Activated CD4-positive, alpha-beta T cell treated with anti-CD3 and anti-CD28 coated beads, Interleukin-2, amount 50 U/mL, for 1 hour (primary cell): ENCODE data around the gene C10orf67.
A peak's percentile ranks its signal among the peaks of the same experiment; 100 is the strongest.
"Not testable (repeated sequence)": the region's sequence is repeated elsewhere in the genome, so short reads cannot be mapped to it uniquely, and the experiment has no call there.

Experiments
- DNase-seq: peaks from one replicate; pipeline ENCODE4 v3.0.0-alpha.2; 2020

C10orf67 gene

DNA sequence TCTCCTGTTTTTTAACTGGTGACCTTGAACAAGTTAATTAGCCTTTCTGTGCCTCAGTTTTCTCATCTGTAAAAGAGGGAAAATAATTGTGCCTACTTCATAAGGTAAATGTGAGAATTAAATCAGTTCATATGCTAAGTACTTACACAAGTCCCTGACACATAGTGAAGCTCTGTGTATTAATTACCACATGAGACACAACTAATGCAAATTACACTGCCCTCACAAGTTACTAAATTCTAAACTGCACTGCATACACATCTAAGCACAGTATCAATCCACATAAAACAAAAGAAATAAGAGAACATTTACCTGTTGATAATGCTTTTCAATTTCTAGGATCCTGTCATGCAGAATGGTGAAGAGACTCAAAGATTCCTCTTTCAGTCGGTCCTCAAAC, 22.5 kb downstream of the C10orf67 start:
- DNase-seq = no peak

DNA sequence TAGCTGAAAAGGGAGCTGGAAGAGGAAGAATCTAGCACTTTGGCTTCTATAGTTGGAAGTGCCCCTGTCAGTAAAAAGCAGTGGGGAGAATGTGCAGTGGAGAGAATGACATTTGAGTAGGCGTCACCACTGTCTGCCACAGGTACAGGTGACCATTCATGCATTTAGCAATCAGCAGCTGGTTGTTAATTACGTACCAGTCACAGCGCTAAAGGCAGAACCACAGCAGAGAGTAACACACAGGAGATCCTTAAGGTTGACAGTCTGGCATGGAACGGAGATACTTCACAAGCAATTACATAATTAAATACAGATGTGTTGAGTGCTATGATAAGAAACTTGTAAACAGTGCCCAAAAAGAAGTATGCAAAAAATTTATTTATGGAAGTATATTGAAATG, 24.8 kb downstream of the C10orf67 start:
- DNase-seq = no peak

GRCh38 chr10:23318359-23318758, 26.2 kb downstream of the C10orf67 start:
- DNase-seq = no peak

DNA sequence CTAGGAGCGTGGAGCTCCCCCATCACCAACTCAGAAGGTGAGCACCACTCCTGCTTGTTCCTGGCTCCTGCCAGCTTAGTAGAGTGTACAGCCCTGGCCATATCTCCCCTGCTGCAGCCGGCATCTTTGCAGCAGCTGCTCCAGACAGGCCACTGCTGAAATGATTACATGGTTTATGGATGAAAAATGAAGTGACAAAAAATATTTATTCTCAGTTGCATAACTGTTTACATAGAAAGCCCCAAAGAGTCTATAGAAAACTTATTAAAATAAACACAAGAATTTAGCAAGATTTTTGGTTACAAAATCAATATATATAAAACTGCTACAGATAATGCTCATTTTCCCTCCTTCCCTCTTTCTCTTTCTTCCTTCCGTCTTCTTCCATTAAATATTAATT, 27.2 kb downstream of the C10orf67 start:
- DNase-seq = no peak

DNA sequence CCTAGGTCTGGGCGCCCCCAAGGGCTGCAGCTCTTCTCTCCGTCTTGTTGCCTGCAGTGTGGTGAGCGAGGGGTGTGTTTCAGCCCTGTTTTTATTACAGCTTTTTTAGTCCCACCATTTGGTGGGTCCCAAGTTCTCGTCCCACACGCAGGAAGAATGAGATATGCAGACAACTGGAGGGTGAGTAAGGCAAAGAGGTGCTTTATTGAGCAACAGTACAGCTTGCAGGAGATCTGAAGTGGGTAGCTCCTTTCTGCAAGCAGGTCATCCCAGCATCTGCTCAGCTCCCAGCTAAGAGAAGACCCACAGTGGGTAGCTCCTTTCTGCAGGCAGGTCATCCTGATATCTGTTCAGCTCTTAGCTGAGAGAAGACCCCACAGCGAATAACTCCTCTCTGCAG, 28.2 kb downstream of the C10orf67 start:
- no peak for DNase-seq

DNA sequence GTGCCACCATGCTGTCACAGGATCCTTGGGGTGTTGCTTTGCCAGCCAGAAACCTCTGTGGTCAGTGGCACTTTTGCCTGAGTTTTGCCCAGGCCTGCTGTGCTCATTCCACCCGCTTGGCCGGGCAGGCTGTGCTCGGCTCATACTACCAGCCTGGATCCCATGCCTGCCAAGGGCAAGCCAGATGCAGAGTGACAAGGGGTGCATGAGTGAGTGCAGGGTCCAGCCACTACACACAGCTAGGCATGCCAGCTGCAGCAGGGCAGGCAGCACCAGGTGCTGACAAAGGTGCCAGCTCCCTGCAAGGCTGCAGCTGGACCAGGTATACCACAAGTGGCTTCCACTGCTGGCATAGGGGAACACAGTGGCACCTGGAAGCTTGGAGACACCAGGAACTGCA, 28.6 kb downstream of the C10orf67 start:
- no peak for DNase-seq

GRCh38 chr10:23314835-23315239, 29.8 kb downstream of the C10orf67 start:
- DNase-seq = peak; percentile 43

- no peak for DNase-seq
Observed at GRCh38 chr10:23311034-23311433, 33.6 kb downstream of the C10orf67 start.

DNA sequence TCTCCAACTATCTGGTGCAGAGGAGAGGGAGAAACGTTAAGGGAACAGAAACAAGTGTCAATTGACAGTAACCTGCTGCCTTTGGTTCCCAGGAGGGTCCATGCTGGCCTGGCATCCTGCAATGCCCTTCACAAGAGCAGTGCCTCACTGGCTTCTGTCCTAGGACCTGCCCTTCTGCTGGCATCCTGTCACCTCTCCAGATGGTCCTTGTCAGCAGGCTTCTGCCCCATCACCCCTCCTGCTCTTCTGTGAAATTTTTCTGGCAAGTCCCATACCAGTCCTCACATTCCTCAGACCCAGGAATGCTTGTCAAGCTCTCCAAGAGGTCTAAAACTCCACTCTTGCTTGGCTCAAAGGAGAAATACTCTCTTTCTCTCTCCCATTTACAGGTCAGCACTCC, 34.2 kb downstream of the C10orf67 start:
- DNase-seq = no peak

- DNase-seq = not testable (repeated sequence)
Observed at GRCh38 chr10:23299961-23300360, 44.6 kb downstream of the C10orf67 start.

DNA sequence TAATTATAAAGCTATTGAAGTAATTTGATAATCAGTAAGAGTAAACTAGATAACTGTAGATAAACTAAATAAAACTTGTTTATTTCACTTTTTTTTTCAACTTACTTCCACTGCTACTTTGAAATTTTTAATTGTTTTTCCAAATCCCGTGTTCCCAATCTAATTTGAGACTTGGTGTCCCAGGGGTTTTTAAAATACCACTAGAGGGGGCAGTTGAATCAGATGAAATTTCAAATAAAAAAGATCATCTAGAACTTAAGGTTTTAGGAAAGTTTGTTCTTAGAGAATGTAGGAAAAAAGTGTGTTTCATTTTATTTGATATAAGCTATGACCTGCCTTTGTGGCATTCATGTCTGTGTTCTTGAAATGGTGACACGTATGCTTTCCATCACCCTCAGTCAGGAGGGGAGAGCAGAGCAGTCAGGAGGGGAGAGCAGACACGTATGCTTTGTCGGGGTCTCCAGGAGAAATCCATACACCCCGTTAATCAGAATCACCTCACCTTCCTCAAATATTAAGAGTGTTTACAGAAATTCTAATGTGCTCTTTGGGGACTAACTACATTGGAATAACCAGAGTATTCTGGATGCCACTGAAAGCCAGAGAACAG, 49.9 kb downstream of the C10orf67 start:
- DNase-seq = no peak

- DNase-seq = no peak
Observed at GRCh38 chr10:23293973-23294590, 50.5 kb downstream of the C10orf67 start.

DNA sequence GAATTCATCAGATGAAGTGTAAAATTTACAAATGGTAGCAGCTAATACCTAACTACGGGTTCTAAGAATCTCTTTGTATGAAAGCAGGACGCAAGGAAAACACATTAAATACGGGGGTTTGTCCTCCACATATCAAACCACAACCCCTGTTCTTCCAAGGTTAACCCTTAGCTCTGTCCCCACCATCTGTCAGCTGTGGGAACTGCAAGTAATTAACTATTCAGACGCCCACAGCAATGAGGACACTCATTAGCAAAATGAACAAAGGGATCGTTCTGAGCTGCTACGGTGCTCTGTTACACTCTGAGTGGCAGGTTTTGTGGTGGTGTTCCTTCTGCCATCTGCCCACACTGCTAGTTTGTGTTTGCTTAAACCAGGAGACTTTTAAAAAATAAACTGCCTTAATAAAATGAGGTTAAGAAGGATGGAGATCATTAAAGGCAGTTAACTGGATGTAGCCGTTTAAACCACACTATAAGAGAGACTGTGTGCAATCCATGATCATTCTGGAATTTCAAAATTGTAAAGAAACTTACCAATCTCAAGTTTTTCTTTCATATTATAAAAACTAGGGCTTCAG, 51.4 kb downstream of the C10orf67 start:
- DNase-seq = peak; percentile 9

GRCh38 chr10:23291551-23292334, 52.9 kb downstream of the C10orf67 start:
- no peak for DNase-seq

GRCh38 chr10:23284674-23285335, 59.8 kb downstream of the C10orf67 start:
- no peak for DNase-seq

DNA sequence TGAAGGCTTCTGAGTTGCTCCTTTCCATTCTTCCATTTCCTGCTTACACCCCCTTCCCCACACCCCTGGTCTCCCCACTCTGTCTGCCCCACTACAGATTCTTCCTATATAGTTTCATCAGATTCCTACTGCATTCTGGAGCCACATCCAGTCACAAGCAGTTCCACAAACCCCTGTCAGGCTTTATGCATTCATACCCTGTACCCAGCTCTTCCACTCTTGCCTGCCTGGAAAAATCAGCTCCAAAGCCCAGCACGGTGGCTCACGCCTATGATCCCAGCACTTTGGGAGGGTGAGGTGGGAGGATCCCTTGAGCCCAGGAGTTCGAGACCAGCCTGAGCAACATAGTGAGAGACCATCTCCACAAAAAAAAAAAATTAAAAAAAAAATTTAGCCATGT, 60.4 kb downstream of the C10orf67 start:
- DNase-seq = no peak

DNA sequence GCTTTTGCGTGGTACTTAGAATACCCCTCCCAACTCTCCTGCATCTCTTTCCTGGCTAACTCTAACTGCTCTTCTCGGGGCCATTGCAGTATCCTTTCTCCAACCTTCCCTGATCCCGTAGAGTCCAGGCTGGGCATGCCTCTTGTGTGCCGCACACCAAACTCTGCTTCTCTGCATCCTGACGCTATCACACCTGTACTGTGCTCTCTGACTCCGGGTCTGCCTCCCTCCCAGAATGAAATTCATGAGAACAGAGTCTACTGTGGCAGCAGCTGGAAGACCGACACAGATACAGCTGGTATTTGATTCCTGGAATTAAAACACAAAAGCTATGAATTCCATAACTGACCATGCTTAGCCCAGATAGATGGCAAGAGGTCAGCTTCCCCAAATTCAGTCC, 60.9 kb downstream of the C10orf67 start:
- DNase-seq = no peak

DNA sequence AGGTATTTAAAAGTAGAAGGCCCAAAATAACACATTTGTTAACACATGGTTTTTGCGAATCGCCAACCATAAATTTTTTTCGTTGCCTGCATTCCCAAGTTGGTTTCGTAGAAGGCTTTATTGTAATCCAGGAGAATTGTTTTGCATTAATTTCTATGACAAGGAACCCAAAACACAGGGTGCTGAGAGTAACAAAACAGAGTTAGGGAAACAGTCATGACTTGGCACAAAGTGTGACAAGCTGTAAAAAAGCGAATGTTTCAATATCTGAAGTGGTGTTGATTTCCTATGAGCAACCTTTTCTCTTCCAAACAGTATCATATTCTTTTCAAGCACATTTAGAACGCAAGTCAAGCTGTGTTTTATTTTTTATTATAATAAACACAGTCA, 63.6 kb downstream of the C10orf67 start:
- DNase-seq = no peak

GRCh38 chr10:23280419-23281043, 64.1 kb downstream of the C10orf67 start:
- no peak for DNase-seq

DNA sequence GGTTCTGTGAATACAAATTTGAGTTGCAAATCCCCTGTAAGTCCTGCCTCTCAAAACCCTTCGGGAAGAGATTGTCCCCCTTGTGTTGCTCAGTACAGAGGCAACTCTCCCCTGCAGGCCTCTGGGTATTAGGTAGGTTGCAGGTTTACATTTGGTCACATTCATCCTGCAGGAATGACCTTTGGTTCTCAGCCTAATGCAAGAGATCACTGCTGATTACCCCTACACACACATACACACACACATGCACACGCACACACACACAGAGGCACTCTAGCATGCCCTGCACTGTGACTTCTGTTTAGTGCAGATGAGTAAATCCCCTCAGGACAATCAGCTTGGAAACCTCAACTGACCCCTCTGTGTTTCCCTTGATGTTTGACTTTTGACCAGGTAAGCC, 69.2 kb downstream of the C10orf67 start:
- DNase-seq = no peak

DNA sequence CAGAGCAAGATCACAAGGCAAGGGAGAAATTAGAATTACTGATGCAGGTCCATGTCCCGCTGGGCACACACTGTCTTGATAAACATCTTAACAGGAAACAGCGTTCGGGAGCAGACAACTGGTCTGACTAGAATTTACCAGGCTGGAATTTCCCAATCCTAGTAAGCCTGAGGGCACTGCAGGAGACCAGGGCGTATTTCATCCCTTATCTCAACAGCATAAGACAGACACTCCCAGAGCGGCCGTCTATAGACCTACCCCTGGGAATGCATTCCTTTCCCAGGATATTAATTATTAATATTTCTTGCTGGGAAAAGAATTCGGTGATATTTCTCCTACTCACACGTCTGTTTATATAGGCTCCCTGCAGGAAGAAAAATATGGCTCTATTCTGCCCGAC, 70.4 kb downstream of the C10orf67 start:
- not testable (repeated sequence) for DNase-seq

DNA sequence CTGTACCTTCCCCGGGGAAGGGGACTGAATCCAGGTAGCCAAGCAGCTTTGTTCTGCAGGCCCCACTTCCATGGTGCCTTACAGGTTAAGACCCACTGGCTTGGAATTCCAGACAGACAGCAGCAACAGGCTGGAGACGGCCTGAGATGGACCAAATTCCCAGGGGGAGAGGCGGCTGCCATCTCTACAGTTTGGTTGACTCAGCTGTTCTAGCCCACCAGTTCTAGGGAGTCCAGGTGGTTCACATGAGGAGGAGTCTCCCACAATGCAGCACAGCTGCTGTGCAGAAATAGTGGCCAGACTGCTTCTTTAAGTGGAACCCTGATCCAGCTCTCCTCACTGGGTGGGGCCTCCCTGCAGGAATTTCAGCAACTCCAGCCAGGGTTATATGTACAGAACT, 74.1 kb downstream of the C10orf67 start:
- DNase-seq = no peak
